Dendritic cell treated with granulocyte-macrophage colony-stimulating factor and Interleukin-4, amounts not matched to agents 40 ng/mL and 50 ng/mL, for 4 days (primary cell): Measurements from ENCODE around the gene OR52E6.

Experiments used
- H3K27ac Mint-ChIP-seq: one replicate; pipeline ENCODE4 v1.8.0; 2022; ENCODE audit warnings: mild to moderate bottlenecking, mixed read lengths
- H3K27me3 Mint-ChIP-seq: one replicate; pipeline ENCODE4 v1.8.0; 2022; ENCODE audit warnings: mild to moderate bottlenecking, mixed read lengths
- H3K36me3 Mint-ChIP-seq: one replicate; pipeline ENCODE4 v1.8.0; 2022; ENCODE audit warnings: low read depth, mixed read lengths
- H3K4me1 Mint-ChIP-seq: one replicate; pipeline ENCODE4 v1.8.0; 2022; ENCODE audit warnings: low read depth, mixed read lengths
- H3K4me3 Mint-ChIP-seq: one replicate; pipeline ENCODE4 v1.8.0; 2022; ENCODE audit warnings: mild to moderate bottlenecking, moderate library complexity, mixed read lengths
- H3K9me3 Mint-ChIP-seq: one replicate; pipeline ENCODE4 v1.8.0; 2022; ENCODE audit warnings: mixed read lengths
- intact Hi-C: fragments of 100-400 bp; cut with micrococcal nuclease; formaldehyde crosslinking; loops from one replicate; pipeline ENCODE4 v1.15.0; 2022

The OR52E6 gene

GRCh38 chr11:5841797-5842196 lies at the start of gene OR52E6:
Gene OR52E6 (minus strand): TSS chr11:5841897. CDS start chr11:5841897, 0 bp downstream.
- Mint-ChIP-seq H3K27me3 (no peaks in the 10 kb centered on the region), H3K9me3 (peaks cover 14% of the 10 kb centered on the region), H3K4me1 (no peaks in the 10 kb centered on the region), H3K27ac (no peak within 1 kb of the TSS), H3K4me3 (no peak within 1 kb of the TSS), H3K36me3 (no peaks in the 10 kb centered on the region)
- intact Hi-C loops: no loop called here

GRCh38 chr11:5891216-5891800 lies 49.6 kb upstream of the OR52E6 start:
- no peaks in the 10 kb centered on the region for H3K4me1 Mint-ChIP-seq
- intact Hi-C loops: loop anchor here (5.0 to 10.0 kb wide), 2 partner anchors 297 to 689 kb away; partner anchors contain the start of genes OR51V1 and TRIM6
- no peak overlapping the region for H3K4me3 Mint-ChIP-seq
- no peak overlapping the region for H3K27ac Mint-ChIP-seq
- peaks cover 2% of the 10 kb centered on the region for H3K27me3 Mint-ChIP-seq
- no peaks in the 10 kb centered on the region for H3K36me3 Mint-ChIP-seq
- H3K9me3 Mint-ChIP-seq: no peaks in the 10 kb centered on the region

GRCh38 chr11:5887661-5888060 lies 46.0 kb upstream of the OR52E6 start:
- H3K4me1 Mint-ChIP-seq: no peaks in the 10 kb centered on the region
- H3K9me3 Mint-ChIP-seq: no peaks in the 10 kb centered on the region
- H3K4me3 Mint-ChIP-seq: no peak overlapping the region
- intact Hi-C loops: loop anchor here (5.0 kb wide), 1 partner anchor 765 kb away; no protein-coding TSS in a partner anchor
- no peaks in the 10 kb centered on the region for H3K36me3 Mint-ChIP-seq
- no peaks in the 10 kb centered on the region for H3K27me3 Mint-ChIP-seq
- no peak overlapping the region for H3K27ac Mint-ChIP-seq

- Mint-ChIP-seq H3K4me3 (no peak overlapping the region), H3K9me3 (no peaks in the 10 kb centered on the region), H3K27ac (no peak overlapping the region), H3K36me3 (no peaks in the 10 kb centered on the region), H3K27me3 (no peaks in the 10 kb centered on the region), H3K4me1 (no peaks in the 10 kb centered on the region)
- intact Hi-C loops: loop anchor here (5.0 kb wide), 1 partner anchor 765 kb away; no protein-coding TSS in a partner anchor
Measured at GRCh38 chr11:5887172-5887571, 45.5 kb upstream of the OR52E6 start.

GRCh38 chr11:5881756-5882155 lies 40.1 kb upstream of the OR52E6 start:
- Mint-ChIP-seq H3K4me1 (no peaks in the 10 kb centered on the region), H3K27ac (no peak overlapping the region), H3K36me3 (no peaks in the 10 kb centered on the region), H3K9me3 (no peaks in the 10 kb centered on the region), H3K4me3 (no peak overlapping the region), H3K27me3 (no peaks in the 10 kb centered on the region)
- intact Hi-C loops: no loop called here

DNA sequence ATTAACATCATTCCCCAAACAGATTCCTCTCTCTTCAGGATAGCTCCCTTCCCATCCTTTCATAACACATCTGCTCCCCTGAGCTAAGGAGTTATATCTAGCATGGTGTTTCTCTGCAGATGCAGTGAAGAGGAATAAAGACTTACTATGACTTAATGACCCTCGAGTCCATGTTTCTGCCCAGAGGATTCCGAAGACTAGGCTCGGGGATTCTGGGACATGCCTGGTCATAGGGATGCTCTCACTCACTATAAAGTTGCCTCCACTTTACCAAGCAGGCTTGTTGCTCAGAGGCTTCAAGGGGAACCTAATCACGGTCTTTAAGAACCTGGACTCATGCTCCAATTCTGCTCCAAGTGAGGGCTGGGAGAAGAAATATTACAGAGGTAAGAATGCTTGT lies 38.6 kb upstream of the OR52E6 start, which contains the start of gene OR52E4:
Gene OR52E4 (plus strand): TSS at position 301 of the 400 bp plus-strand sequence. CDS start 3,664 bp downstream, outside the sequence.
- H3K36me3 Mint-ChIP-seq: no peaks in the 10 kb centered on the region
- H3K9me3 Mint-ChIP-seq: no peaks in the 10 kb centered on the region
- H3K27ac Mint-ChIP-seq: no peak within 1 kb of the TSS
- H3K27me3 Mint-ChIP-seq: no peaks in the 10 kb centered on the region
- H3K4me1 Mint-ChIP-seq: no peaks in the 10 kb centered on the region
- intact Hi-C loops: no loop called here
- H3K4me3 Mint-ChIP-seq: no peak within 1 kb of the TSS

DNA sequence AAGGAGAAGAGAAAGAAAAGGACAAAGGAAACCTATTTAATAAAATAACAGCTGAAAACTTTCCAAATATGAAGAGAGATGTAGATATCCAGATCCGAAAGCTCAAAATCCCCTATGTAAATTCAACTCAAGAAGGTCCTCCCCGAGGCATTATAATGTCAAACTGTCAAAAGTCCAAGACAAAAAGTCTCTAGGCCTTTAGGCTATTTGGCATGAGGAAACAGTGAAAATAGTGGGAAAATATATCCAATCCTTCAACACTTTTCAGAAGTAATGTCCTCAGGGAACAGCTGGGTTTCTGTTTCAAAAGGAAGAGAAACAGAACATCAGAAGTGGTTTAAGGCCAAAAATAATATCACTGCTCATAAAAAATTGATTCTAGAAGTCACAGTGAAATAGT lies 36.9 kb upstream of the OR52E6 start:
- Mint-ChIP-seq H3K27me3 (no peaks in the 10 kb centered on the region), H3K9me3 (no peaks in the 10 kb centered on the region), H3K36me3 (no peaks in the 10 kb centered on the region), H3K4me1 (no peaks in the 10 kb centered on the region), H3K27ac (no peak overlapping the region), H3K4me3 (no peak overlapping the region)
- intact Hi-C loops: loop anchor here (10.0 kb wide), 1 partner anchor 414 kb away; no protein-coding TSS in a partner anchor

GRCh38 chr11:5865826-5866225 lies 24.1 kb upstream of the OR52E6 start:
- no peaks in the 10 kb centered on the region for H3K36me3 Mint-ChIP-seq
- no peak overlapping the region for H3K4me3 Mint-ChIP-seq
- no peaks in the 10 kb centered on the region for H3K9me3 Mint-ChIP-seq
- H3K27me3 Mint-ChIP-seq: peaks cover 2% of the 10 kb centered on the region
- intact Hi-C loops: no loop called here
- H3K4me1 Mint-ChIP-seq: no peaks in the 10 kb centered on the region
- H3K27ac Mint-ChIP-seq: no peak overlapping the region

- intact Hi-C loops: no loop called here
- Mint-ChIP-seq H3K27ac (no peak within 1 kb of the TSS), H3K4me1 (no peaks in the 10 kb centered on the region), H3K27me3 (no peaks in the 10 kb centered on the region), H3K36me3 (no peaks in the 10 kb centered on the region), H3K9me3 (no peaks in the 10 kb centered on the region), H3K4me3 (no peak within 1 kb of the TSS)
Measured at GRCh38 chr11:5857590-5857989, 15.9 kb upstream of the OR52E6 start, which contains the start of gene OR52E8. Gene OR52E8 (minus strand): TSS chr11:5857690. CDS start chr11:5857690, 0 bp downstream.

DNA sequence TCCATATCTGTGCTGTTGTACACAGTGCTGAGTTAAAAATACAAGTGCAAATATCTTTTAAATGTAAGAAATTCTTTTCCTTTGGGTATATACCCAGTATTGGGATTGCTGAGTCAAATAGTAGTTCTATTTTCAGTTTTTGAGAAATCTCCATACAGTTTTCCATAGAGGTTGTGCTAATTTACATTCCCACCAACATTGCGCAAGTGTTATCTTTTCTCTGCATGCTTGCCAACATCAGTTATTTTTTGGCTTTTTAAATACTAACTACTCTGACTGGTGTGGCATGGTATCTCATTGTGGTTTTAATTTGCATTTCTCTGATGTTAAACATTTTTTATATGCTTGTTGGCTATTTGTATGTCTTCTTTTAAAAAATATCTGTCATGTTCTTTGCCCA lies 9.3 kb upstream of the OR52E6 start:
- intact Hi-C loops: no loop called here
- Mint-ChIP-seq H3K27ac (no peak overlapping the region), H3K36me3 (no peaks in the 10 kb centered on the region), H3K27me3 (no peaks in the 10 kb centered on the region), H3K4me1 (no peaks in the 10 kb centered on the region), H3K4me3 (no peak overlapping the region), H3K9me3 (no peaks in the 10 kb centered on the region)

DNA sequence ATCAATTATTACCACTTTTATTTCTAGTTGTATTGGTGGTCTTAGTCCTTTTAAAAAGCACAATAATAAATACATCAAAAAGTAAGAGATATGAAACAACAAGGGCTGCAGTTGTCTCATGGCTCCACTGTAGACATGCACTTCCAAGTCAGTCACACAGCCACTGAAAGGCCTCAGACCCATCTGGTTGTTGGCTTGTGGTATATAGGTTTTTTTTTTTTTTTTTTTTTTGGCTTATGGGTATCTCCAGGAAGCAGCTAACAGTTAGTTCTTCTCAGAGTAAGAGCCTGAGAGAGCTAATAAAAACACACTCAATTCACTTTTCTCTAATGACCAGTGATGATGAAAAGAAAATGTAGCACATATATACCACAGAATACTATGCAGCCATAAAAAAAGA lies 6.0 kb upstream of the OR52E6 start:
- no peaks in the 10 kb centered on the region for H3K9me3 Mint-ChIP-seq

GRCh38 chr11:5846701-5847100 lies 5.0 kb upstream of the OR52E6 start:
- Mint-ChIP-seq H3K4me1 (no peaks in the 10 kb centered on the region), H3K9me3 (no peaks in the 10 kb centered on the region), H3K36me3 (no peaks in the 10 kb centered on the region), H3K27me3 (no peaks in the 10 kb centered on the region), H3K4me3 (no peak overlapping the region), H3K27ac (no peak overlapping the region)
- intact Hi-C loops: no loop called here

More for the DNA sequence above, 6.0 kb upstream of the OR52E6 start:
- no peaks in the 10 kb centered on the region for H3K4me1 Mint-ChIP-seq
- no peaks in the 10 kb centered on the region for H3K27me3 Mint-ChIP-seq
- intact Hi-C loops: no loop called here
- no peaks in the 10 kb centered on the region for H3K36me3 Mint-ChIP-seq
- H3K4me3 Mint-ChIP-seq: no peak overlapping the region
- H3K27ac Mint-ChIP-seq: no peak overlapping the region

DNA sequence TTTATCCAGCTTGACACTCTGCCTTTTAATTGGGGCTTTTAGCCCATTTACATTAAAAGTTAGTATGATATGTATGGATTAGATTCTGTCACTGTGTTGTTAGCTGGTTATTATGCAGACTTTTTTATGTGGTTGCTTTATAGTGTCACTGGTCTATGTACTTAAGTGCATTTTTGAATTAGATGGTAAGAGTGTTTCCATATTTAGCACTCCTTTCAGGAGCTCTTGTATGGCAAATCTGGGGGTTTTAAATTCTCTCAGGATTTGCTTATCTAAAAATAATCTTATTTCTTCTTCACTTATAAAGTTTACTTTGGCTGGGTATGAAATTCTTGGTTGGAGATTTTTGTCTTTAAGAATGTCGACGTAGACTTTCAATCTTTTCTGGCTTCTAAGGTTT lies 4.0 kb downstream of the OR52E6 start:
- H3K9me3 Mint-ChIP-seq: peaks cover 14% of the 10 kb centered on the region
- no peaks in the 10 kb centered on the region for H3K4me1 Mint-ChIP-seq
- intact Hi-C loops: no loop called here
- H3K27me3 Mint-ChIP-seq: no peaks in the 10 kb centered on the region
- no peak overlapping the region for H3K4me3 Mint-ChIP-seq
- H3K27ac Mint-ChIP-seq: no peak overlapping the region
- no peaks in the 10 kb centered on the region for H3K36me3 Mint-ChIP-seq

- H3K4me1 Mint-ChIP-seq: no peaks in the 10 kb centered on the region
Measured at GRCh38 chr11:5833446-5833845, 8.3 kb downstream of the OR52E6 start.

More at GRCh38 chr11:5833446-5833845, 8.3 kb downstream of the OR52E6 start:
- intact Hi-C loops: no loop called here
- H3K27ac Mint-ChIP-seq: no peak overlapping the region
- H3K9me3 Mint-ChIP-seq: peaks cover 9% of the 10 kb centered on the region
- H3K36me3 Mint-ChIP-seq: no peaks in the 10 kb centered on the region
- no peaks in the 10 kb centered on the region for H3K27me3 Mint-ChIP-seq
- H3K4me3 Mint-ChIP-seq: no peak overlapping the region
